Stimulated activated effector memory CD8-positive, alpha-beta T cell treated with anti-CD3 and anti-CD28 coated beads, Interleukin-12 subunit alpha, Interleukin-12 subunit beta, amount 100 ng/mL, for 72 hours (primary cell): Measurements from ENCODE around the gene PARP1.
"Not testable (repeated sequence)": the region's sequence is repeated elsewhere in the genome, so short reads cannot be mapped to it uniquely, and the experiment has no call there.

Experiments
- ATAC-seq: fragments of 150-1000 bp; cut with Tn5 transposase; 2 replicates; pipeline ENCODE4 v1.10.0; 2021
- DNase-seq, 2 donors: peaks; one replicate each; pipeline ENCODE4 v3.0.0; 2021 to 2022; ENCODE audit warnings: low spot score in 2 of 2
- H3K27ac Mint-ChIP-seq: one replicate; pipeline ENCODE4 v1.8.0; 2022; ENCODE audit warnings: mild to moderate bottlenecking, mixed read lengths
- H3K36me3 Mint-ChIP-seq: one replicate; pipeline ENCODE4 v1.8.0; 2022; ENCODE audit warnings: mild to moderate bottlenecking, mixed read lengths
- H3K4me1 Mint-ChIP-seq: one replicate; pipeline ENCODE4 v1.8.0; 2022; ENCODE audit warnings: mixed read lengths
- H3K4me3 Mint-ChIP-seq: one replicate; pipeline ENCODE4 v1.8.0; 2022; ENCODE audit warnings: mild to moderate bottlenecking, mixed read lengths
- H3K9me3 Mint-ChIP-seq: one replicate; pipeline ENCODE4 v1.8.0; 2022; ENCODE audit warnings: mixed read lengths

PARP1 gene

DNA sequence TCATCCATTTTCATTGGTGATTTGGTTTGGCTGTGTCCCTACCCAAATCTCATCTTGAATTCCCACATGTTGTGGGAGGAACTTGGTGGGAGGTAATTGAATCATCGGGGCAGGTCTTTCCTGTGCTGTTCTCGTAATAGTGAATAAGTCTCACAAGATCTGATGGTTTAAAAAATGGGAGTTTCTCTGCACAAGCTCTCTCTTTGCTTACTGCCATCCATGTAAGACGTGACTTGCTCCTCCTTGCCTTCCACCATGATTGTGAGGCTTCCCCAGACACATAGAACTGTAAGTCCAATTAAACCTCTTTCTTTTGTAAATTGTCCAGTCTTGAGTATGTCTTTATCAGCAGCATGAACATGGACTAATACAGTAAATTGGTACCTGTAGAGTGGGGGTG lies 67.8 kb downstream of the PARP1 start:
- not testable (repeated sequence) for H3K9me3 Mint-ChIP-seq, H3K36me3 Mint-ChIP-seq, H3K27ac Mint-ChIP-seq, H3K4me3 Mint-ChIP-seq, ATAC-seq, DNase-seq, H3K4me1 Mint-ChIP-seq

DNA sequence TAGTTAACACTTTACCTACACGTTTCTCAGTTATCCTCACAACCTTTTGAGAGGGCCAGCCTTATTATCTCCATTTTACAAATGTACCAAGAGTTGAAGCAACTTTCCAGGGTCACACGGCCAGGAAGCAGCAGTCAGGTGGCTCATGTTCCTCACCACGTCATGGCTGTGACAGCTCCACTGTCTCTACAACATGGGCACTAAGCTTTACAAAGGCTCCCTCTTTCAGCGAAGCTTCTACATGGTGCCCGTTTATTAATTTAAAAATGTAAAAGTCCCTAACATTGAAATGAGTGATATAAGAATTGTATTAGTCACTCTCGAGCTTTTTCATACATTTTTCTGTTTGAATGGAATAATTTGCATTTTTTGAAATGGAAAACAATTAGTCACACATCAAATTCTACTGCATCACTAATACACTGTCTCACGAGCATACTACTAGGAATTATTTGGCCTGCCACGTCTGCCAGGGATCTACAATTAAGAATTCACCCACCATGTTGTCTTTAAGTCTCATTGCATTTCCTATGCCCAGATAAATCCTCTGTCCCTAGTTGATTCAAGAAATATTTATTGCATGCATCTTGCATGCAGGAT lies 70.5 kb downstream of the PARP1 start:
- Mint-ChIP-seq H3K4me3 (no peak overlapping the region), H3K36me3 (no peaks in the 10 kb centered on the region), H3K4me1 (peaks cover 12% of the 10 kb centered on the region), H3K27ac (no peak overlapping the region), H3K9me3 (peaks cover 6% of the 10 kb centered on the region)
- ATAC-seq (peak; percentile 63), DNase-seq (no peak)

DNA sequence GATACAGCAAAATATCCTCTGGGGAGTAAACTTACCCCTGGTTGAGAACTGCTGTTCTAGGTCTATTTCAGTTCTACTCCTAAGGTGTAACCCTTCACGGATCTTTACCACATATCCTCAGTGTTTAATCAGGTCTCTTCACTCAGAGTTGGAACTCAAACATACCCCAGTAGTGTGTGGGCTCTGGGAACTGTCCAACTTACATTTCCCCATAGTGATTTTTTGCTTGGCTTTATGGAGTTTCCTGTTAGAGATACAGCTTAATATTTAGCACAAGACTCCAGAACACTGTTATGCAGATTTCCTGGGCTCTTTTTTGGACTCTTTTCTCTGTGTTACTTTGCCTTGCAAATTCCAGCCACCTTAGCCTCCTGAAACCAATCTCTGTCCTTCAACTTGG lies 72.2 kb downstream of the PARP1 start:
- H3K4me3 Mint-ChIP-seq, result no peak overlapping the region
- peaks cover 6% of the 10 kb centered on the region for H3K9me3 Mint-ChIP-seq
- DNase-seq (no peak), ATAC-seq (no peak)
- H3K4me1 Mint-ChIP-seq, result peaks cover 12% of the 10 kb centered on the region
- H3K36me3 Mint-ChIP-seq, result no peaks in the 10 kb centered on the region
- H3K27ac Mint-ChIP-seq, result no peak overlapping the region

DNA sequence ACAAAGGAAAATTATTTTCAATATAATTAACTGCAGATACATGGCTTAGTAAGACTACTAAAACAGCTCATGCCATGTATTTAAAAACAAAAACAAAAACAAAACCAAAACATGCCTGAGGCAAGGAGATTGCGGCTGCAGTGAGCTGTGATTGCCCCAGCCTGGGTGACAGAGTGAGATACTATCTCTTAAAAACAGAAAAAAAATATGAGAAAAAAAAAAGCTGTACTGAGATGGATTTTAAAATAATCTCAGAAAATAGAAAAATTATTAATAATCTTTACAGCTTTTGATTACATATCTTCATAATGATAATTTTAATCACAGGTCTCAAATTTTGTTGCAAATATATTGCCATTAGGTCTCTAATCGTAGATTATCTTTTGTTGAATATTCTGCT lies 74.9 kb downstream of the PARP1 start:
- DNase-seq, result no peak
- Mint-ChIP-seq H3K36me3 (no peaks in the 10 kb centered on the region), H3K9me3 (no peaks in the 10 kb centered on the region), H3K27ac (no peak overlapping the region), H3K4me1 (peaks cover 12% of the 10 kb centered on the region), H3K4me3 (peak overlapping the region; percentile 46)
- ATAC-seq, result no peak

DNA sequence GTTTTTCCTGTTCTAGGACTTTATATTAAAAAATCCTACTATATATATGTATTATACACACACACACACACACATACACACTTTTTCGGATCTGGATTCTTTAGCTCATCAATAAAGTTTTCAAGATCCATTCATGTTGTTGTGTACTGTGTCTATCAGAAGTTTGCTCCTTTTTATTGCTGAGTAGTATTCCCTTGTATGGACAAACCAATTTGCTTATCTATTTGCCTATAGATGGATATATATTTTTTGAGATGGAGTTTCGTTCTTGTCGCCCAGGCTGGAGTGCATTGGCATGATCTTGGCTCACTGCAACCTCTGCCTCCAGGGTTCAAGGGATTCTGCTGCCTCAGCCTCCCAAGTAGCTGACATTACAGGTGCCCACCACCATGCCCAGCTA lies 78.7 kb downstream of the PARP1 start:
- no peak for DNase-seq
- Mint-ChIP-seq H3K9me3 (no peaks in the 10 kb centered on the region), H3K27ac (no peak overlapping the region), H3K4me1 (peaks cover 6% of the 10 kb centered on the region), H3K36me3 (no peaks in the 10 kb centered on the region), H3K4me3 (no peak overlapping the region)
- ATAC-seq, result no peak

DNA sequence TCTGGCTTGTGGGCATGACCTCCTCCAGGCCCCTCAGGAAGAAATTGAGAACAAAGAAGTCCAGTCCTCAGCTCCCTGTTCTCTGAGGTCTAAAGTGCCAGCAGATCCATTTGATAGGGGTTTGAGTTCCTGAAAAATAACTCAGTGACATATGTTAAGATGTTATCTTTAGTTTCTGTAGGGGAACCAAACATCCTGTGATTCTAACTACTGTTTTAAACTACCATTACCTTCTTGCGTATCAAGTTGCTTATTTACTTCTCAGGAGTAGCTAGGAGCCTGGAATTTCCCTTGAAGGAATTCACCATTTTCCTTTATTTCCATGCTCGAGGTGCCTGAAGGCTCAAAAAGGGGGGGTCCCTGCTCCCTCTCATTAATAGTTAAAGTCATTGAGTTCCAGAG lies 80.1 kb downstream of the PARP1 start:
- Mint-ChIP-seq H3K4me1 (no peaks in the 10 kb centered on the region), H3K36me3 (no peaks in the 10 kb centered on the region), H3K27ac (no peak overlapping the region), H3K9me3 (no peaks in the 10 kb centered on the region), H3K4me3 (no peak overlapping the region)
- ATAC-seq, result no peak
- DNase-seq, result no peak

DNA sequence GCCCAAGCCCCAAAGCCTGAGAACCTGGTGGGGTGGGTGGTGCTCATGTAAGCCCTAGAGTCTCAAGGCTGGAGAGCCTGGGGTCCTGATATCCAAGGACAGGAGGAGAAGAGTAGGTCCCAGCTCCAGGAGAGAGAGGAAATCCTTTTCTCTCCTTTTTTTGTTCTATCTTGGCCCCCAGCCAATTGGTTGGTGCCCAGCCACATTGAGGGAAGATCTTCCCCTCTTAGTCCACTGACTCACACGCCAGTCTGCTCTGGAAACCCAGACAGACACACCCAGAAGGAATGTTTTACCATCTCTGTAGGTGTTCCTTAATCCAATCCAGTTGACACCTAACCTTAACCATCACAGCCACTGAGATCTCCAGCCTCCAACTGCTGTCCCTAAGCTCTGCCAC lies 82.7 kb downstream of the PARP1 start:
- no peaks in the 10 kb centered on the region for H3K4me1 Mint-ChIP-seq
- no peaks in the 10 kb centered on the region for H3K9me3 Mint-ChIP-seq
- H3K4me3 Mint-ChIP-seq, result no peak overlapping the region
- H3K27ac Mint-ChIP-seq, result no peak overlapping the region
- ATAC-seq, result no peak
- DNase-seq, result no peak
- no peaks in the 10 kb centered on the region for H3K36me3 Mint-ChIP-seq

DNA sequence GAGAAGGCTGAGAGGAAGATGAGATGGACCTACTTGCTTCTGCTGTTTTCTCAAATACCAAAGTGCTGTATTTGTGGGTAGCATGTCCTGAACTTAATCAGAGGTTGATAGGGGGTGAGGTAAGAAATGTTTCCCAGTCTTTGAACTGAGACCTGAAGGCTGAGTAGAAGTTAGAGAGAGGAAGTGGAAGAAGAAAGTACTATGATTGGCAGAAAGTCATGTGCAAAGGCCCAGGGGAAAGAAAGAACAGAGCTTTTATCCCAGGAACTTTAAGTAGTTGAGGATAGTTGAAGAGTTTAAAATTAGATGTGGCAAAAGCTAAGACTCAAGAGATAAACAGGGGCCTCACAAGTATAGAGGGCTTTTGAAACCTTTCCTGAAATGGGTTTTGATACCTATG lies 83.4 kb downstream of the PARP1 start:
- DNase-seq, result no peak
- no peak overlapping the region for H3K4me3 Mint-ChIP-seq
- no peaks in the 10 kb centered on the region for H3K36me3 Mint-ChIP-seq
- H3K9me3 Mint-ChIP-seq, result no peaks in the 10 kb centered on the region
- no peak overlapping the region for H3K27ac Mint-ChIP-seq
- no peak for ATAC-seq
- H3K4me1 Mint-ChIP-seq, result no peaks in the 10 kb centered on the region

DNA sequence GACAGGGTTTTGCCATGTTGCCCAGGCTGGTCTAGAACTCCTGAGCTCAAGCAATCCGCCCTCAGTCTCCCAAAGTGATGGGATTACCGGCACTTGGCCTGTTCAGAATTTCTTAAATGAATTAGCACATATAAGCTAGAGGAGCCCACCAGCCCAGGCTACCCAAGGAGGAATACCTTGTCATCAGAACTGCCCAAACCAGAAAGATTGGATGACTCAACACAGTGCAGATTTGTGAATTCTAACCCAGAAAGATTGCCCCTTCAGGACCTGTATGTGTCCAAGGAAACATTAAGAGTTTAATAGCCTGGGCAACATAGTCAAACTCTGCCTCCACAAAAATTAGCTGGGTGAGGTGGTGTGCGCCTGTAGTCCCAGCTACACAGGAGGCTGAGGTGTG lies 84.9 kb downstream of the PARP1 start:
- H3K4me3 Mint-ChIP-seq, result no peak overlapping the region
- no peaks in the 10 kb centered on the region for H3K9me3 Mint-ChIP-seq
- DNase-seq (no peak), ATAC-seq (no peak)
- H3K27ac Mint-ChIP-seq, result no peak overlapping the region
- no peaks in the 10 kb centered on the region for H3K36me3 Mint-ChIP-seq
- no peaks in the 10 kb centered on the region for H3K4me1 Mint-ChIP-seq

DNA sequence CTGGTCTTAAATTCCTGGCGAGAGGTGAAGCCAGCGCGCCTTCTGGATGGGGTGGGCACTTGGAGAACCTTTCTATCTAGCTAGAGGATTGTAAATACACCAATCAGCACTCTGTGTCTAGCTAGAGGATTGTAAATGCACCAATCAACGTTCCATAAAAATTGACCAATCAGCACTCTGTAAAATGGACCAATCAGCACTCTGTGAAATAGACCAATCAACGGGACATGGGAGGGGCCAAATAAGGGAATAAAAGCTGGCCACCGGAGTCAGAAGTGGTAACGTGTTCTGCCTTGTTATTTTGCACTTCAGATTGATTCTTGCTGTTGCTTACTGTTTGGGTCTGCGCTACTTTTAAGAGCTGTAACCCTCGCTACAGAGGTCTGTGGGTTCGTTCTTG lies 87.0 kb downstream of the PARP1 start:
- no peak for DNase-seq
- ATAC-seq, result no peak
- Mint-ChIP-seq H3K27ac (no peak overlapping the region), H3K4me3 (no peak overlapping the region), H3K4me1 (no peaks in the 10 kb centered on the region), H3K9me3 (no peaks in the 10 kb centered on the region), H3K36me3 (no peaks in the 10 kb centered on the region)

DNA sequence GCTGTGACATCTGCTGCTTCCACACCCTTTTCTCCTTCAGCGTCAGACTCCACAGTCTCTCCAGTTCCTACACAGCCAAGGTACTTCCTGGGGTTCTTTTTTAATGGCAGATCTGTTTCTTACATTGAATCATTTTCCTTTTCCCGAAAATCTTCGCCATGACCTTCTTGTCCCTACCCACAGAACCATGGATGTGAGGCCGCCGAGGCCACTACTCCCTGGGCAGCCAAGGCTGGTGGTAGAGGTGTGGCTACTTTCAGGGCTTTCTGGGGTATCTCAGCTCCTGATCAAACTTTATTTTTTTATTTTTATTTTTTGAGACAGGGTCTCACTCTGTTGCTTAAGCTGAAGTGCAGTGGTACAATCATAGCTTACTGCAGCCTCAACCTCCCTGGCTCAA lies 89.4 kb downstream of the PARP1 start:
- Mint-ChIP-seq H3K36me3 (no peaks in the 10 kb centered on the region), H3K4me1 (no peaks in the 10 kb centered on the region), H3K27ac (no peak overlapping the region)

DNA sequence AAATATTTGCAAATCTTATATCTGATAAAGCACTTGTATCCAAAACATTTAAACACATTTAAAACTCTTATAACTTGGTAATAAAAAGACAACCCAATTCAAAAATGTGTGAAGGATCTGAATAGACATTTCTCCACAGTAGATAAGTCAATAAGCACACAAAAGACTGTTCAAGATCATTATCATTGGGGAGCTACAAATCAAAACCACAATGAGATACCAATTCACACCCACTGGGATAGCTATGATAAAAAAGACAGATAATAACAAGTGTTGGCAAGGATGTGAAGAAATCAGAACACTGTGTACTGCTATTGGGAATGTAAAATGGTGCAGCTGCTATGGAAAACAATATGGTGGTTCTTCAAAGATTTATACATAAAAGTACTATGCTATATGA lies 93.8 kb downstream of the PARP1 start:
- H3K9me3 Mint-ChIP-seq, result no peaks in the 10 kb centered on the region
- DNase-seq (no peak), ATAC-seq (no peak)
- no peaks in the 10 kb centered on the region for H3K36me3 Mint-ChIP-seq
- no peak overlapping the region for H3K27ac Mint-ChIP-seq
- no peak overlapping the region for H3K4me3 Mint-ChIP-seq
- H3K4me1 Mint-ChIP-seq, result peaks cover 11% of the 10 kb centered on the region

More for the DNA sequence above, 89.4 kb downstream of the PARP1 start:
- Mint-ChIP-seq H3K4me3 (no peak overlapping the region), H3K9me3 (no peaks in the 10 kb centered on the region)
- ATAC-seq (no peak), DNase-seq (no peak)

DNA sequence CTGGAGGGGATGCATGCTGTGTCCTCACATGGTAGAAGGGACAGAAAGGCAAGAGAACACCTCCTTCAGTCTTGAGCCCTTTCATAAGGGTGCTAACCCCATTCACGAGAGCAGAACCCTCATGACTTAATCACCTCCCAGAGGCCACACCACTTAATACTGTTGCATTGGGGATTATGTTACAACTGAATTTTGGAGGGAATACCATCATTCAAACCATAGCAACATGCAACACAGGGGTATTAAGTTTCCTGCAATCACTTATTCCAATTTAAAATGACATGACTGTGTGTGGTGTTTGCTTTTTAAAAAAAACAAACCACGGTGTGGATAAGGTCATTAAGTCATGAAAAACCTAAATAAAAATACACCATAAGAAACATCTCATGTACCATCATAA lies 95.8 kb downstream of the PARP1 start:
- Mint-ChIP-seq H3K4me3 (no peak overlapping the region), H3K4me1 (peaks cover 11% of the 10 kb centered on the region), H3K27ac (no peak overlapping the region), H3K36me3 (no peaks in the 10 kb centered on the region), H3K9me3 (no peaks in the 10 kb centered on the region)
- no peak for DNase-seq
- ATAC-seq, result no peak

DNA sequence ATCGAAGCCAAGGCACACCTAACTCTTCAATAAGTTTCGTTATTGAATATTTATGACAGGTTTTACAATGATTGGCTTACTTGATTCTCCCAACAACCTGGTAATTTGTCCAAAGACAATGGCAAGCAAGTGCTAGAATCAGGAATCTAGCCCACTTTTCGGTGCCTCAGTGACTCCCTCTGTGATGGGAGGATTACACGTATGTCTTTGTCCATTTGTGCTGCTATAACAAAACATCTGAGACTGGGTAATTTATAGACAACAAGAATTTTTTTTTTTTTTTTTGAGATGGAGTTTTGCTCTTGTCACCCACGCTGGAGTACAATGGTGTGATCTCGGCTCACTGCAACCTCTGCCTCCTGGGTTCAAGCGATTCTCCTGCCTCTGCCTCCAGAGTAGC lies 96.5 kb downstream of the PARP1 start:
- no peaks in the 10 kb centered on the region for H3K36me3 Mint-ChIP-seq
- no peaks in the 10 kb centered on the region for H3K9me3 Mint-ChIP-seq
- DNase-seq (no peak), ATAC-seq (no peak)
- no peak overlapping the region for H3K27ac Mint-ChIP-seq
- H3K4me1 Mint-ChIP-seq, result peaks cover 11% of the 10 kb centered on the region
- no peak overlapping the region for H3K4me3 Mint-ChIP-seq
